Tibial nerve (tissue), 4 donors: ENCODE measurements around the gene ZNRF1.

Source experiments
- EP300 ChIP-seq, 2 donors: sonication (generic); formaldehyde crosslinking; IDR thresholded peaks; one replicate each; pipeline ENCODE4 v1.6.1; 2017; ENCODE audit warnings: antibody characterized with exemption in 2 of 2, mild to moderate bottlenecking in 1 of 2
- POLR2A ChIP-seq, 2 donors: fragments of 450-650 bp; IDR thresholded peaks; one replicate each; pipeline ENCODE4 v1.6.1; 2017; ENCODE audit warnings: antibody characterized with exemption in 2 of 2, mild to moderate bottlenecking in 2 of 2, moderate library complexity in 2 of 2
- TF ChIP-seq, protein P1 (sequence below), 5 experiments: fragments of 200-600 bp in 3 of 5; fragments of 450-650 bp in 2 of 5; sonication (generic) in 3 of 5; IDR thresholded peaks; one replicate each; pipeline ENCODE4 v1.5.1; 2016 to 2019; ENCODE audit warnings: antibody characterized with exemption in 5 of 5, mild to moderate bottlenecking in 3 of 5, moderate library complexity in 2 of 5

GRCh38 chr16:75012380-75013081 is 13.7 kb downstream of the ZNRF1 start:
- TF ChIP-seq, protein P1, sequence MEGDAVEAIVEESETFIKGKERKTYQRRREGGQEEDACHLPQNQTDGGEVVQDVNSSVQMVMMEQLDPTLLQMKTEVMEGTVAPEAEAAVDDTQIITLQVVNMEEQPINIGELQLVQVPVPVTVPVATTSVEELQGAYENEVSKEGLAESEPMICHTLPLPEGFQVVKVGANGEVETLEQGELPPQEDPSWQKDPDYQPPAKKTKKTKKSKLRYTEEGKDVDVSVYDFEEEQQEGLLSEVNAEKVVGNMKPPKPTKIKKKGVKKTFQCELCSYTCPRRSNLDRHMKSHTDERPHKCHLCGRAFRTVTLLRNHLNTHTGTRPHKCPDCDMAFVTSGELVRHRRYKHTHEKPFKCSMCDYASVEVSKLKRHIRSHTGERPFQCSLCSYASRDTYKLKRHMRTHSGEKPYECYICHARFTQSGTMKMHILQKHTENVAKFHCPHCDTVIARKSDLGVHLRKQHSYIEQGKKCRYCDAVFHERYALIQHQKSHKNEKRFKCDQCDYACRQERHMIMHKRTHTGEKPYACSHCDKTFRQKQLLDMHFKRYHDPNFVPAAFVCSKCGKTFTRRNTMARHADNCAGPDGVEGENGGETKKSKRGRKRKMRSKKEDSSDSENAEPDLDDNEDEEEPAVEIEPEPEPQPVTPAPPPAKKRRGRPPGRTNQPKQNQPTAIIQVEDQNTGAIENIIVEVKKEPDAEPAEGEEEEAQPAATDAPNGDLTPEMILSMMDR (IDR thresholded peaks at IDR 0.05) = no peak
- no peak for TF ChIP-seq POLR2A (IDR thresholded peaks at IDR 0.05)
- TF ChIP-seq EP300 (IDR thresholded peaks at IDR 0.05) = peak in 1 of 2 donors; percentile 43
